Osteocyte (in vitro differentiated cells): Measurements from ENCODE around the gene RIMBP2. TPM values are rescaled to one million over a fixed set of nuclear protein-coding genes. Genes with fewer than 3 reads are reported as not detected.

Source experiments
- DNase-seq: peaks from one replicate; pipeline ENCODE4 v3.0.0; 2021; ENCODE audit warnings: mixed read lengths; ENCODE audit not compliant: unreplicated experiment; ENCODE audit errors: extremely low spot score
- H3K27ac Mint-ChIP-seq: one replicate; pipeline ENCODE4 v1.8.0; 2021; ENCODE audit warnings: mild to moderate bottlenecking, mixed read lengths; ENCODE audit not compliant: unreplicated experiment
- H3K27me3 Mint-ChIP-seq: one replicate; pipeline ENCODE4 v1.8.0; 2021; ENCODE audit warnings: mixed read lengths; ENCODE audit not compliant: unreplicated experiment
- H3K36me3 Mint-ChIP-seq: one replicate; pipeline ENCODE4 v1.8.0; 2021; ENCODE audit warnings: mixed read lengths; ENCODE audit not compliant: unreplicated experiment
- H3K4me1 Mint-ChIP-seq: one replicate; pipeline ENCODE4 v1.8.0; 2021; ENCODE audit warnings: mixed read lengths; ENCODE audit not compliant: unreplicated experiment
- H3K4me3 Mint-ChIP-seq: one replicate; pipeline ENCODE4 v1.8.0; 2021; ENCODE audit warnings: mild to moderate bottlenecking, moderate library complexity, mixed read lengths; ENCODE audit not compliant: unreplicated experiment
- H3K9me3 Mint-ChIP-seq: one replicate; pipeline ENCODE4 v1.8.0; 2021; ENCODE audit warnings: mixed read lengths; ENCODE audit not compliant: unreplicated experiment
- total RNA-seq: library from RNA; stranded (reverse); gene quantifications from 2 replicates; pipeline ENCODE4 v1.2.1, GENCODE V29; 2021
- TF ChIP-seq, protein P1 (sequence below): fragments of 200-600 bp; sonication (generic); IDR thresholded peaks from 2 replicates; pipeline ENCODE4 v1.5.0; 2021; ENCODE audit warnings: antibody characterized with exemption, mild to moderate bottlenecking, moderate library complexity

The RIMBP2 gene
- total RNA-seq, 1 donor from 2014 or later = 0.13 TPM

DNA sequence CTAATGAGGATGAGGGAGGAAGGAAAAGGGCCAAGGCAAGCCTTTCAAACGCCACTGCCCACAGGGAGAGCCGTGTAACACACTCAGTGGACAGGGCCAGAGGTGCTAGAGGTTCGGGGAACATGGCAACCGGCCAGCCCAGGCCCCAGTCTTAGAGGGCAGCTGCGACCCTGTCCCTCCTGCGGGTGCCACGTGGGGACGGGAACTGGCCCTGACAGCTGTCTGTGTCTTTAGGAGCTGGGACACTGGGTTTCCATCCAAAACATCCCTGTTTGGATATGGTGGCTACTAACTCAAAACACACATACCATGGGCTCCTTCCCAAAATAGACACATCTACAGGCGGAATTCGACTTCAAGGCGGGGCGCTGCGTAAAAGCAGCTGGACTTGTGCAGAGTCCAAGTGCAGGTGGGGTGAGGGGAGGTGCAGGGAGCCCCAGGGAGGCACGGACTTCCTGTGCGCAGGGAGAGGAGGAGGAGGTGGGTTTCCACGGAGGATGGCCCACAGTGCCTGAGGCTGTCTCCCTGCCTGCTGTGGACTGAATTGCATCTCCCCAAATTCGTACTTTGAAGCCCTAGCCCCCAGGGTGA lies 193.8 kb downstream of the RIMBP2 start:
- TF ChIP-seq, protein P1, sequence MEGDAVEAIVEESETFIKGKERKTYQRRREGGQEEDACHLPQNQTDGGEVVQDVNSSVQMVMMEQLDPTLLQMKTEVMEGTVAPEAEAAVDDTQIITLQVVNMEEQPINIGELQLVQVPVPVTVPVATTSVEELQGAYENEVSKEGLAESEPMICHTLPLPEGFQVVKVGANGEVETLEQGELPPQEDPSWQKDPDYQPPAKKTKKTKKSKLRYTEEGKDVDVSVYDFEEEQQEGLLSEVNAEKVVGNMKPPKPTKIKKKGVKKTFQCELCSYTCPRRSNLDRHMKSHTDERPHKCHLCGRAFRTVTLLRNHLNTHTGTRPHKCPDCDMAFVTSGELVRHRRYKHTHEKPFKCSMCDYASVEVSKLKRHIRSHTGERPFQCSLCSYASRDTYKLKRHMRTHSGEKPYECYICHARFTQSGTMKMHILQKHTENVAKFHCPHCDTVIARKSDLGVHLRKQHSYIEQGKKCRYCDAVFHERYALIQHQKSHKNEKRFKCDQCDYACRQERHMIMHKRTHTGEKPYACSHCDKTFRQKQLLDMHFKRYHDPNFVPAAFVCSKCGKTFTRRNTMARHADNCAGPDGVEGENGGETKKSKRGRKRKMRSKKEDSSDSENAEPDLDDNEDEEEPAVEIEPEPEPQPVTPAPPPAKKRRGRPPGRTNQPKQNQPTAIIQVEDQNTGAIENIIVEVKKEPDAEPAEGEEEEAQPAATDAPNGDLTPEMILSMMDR = no peak
- no peaks in the 10 kb centered on the region for H3K36me3 Mint-ChIP-seq
- peaks cover 39% of the 10 kb centered on the region for H3K9me3 Mint-ChIP-seq
- H3K4me3 Mint-ChIP-seq = no peak overlapping the region
- no peaks in the 10 kb centered on the region for H3K27me3 Mint-ChIP-seq
- no peak overlapping the region for H3K27ac Mint-ChIP-seq
- H3K4me1 Mint-ChIP-seq = no peaks in the 10 kb centered on the region
- DNase-seq = no peak

DNA sequence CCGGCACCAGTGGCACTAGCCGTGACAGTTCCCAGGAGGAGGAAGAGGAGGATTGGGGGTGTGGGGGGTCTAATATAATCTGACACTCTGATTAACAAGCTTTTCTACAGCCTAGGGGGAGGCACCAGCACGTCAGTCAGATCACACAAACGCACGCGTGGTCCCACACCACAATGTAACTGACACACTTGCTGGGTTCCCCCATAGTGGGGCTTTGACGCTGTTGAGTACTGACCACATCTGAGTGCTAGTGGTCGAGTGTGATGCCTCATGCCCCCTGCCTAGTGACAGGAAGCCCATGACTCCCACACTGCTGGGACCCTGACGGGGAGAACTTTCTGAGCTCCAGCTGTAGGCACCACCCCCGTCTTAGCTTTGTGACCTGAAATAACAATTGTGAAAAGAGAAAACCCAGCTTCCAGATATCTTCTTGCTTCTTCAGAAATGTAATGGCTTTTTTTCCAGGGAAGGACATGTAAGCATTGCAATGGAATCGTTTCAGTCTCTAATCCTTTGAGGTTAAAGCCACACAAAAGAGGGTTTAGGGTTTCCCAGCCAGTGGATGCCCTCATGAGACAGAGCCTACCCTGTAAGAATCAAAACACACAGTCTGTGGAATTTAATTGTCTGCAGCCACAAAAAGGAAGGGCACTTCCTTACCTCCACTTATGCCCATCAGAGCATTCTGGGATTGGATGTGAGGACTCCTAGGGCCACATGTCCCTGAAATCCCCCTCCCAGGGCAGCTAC lies 194.5 kb downstream of the RIMBP2 start:
- Mint-ChIP-seq H3K27ac (no peak overlapping the region), H3K36me3 (no peaks in the 10 kb centered on the region), H3K4me3 (no peak overlapping the region), H3K9me3 (peaks cover 43% of the 10 kb centered on the region), H3K27me3 (no peaks in the 10 kb centered on the region), H3K4me1 (no peaks in the 10 kb centered on the region)
- TF ChIP-seq, protein P1 = no peak
- DNase-seq = no peak

DNA sequence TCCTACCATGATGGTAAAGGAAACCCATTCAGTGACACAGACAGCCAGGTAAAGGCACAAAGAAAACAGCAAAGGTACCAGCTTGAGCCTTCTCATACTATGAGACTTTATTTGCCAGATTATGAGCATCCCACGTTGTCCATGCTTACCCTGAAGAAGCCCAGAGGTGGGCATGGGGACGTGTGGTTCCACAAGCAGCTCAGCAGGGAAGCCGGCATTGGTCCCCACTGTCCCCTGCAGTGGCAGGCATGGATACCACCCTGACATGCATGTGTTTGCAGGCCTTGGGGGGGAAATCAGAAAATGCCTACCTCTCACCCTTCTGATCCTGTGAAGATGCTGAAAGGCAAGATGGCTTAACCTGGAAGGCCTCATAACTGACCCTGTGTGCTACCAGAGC lies 195.3 kb downstream of the RIMBP2 start:
- Mint-ChIP-seq H3K27ac (no peak overlapping the region), H3K4me3 (no peak overlapping the region), H3K9me3 (peaks cover 50% of the 10 kb centered on the region), H3K36me3 (no peaks in the 10 kb centered on the region), H3K27me3 (no peaks in the 10 kb centered on the region), H3K4me1 (no peaks in the 10 kb centered on the region)
- TF ChIP-seq, protein P1 = no peak
- no peak for DNase-seq

DNA sequence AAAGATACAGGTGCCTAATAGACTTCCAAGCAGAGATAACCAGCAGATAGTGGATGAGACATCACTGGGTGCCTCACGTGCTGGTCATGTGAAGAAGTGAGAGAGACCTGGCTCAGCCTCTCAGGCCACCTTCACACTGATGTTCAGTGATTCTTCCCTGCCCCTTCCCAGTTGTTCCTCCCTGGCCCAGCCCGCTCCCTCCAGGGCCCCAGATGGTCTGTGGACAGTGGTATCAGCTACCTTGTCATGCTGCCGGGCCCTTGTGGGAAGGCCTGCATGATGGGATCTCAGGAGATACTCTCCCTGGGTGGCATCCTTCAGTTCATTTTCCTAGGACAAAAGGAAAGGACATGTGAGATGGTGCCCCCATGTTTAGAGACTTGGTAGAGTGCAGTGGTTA lies 198.5 kb downstream of the RIMBP2 start:
- TF ChIP-seq, protein P1 = no peak
- Mint-ChIP-seq H3K27ac (no peak overlapping the region), H3K9me3 (peaks cover 38% of the 10 kb centered on the region), H3K4me1 (no peaks in the 10 kb centered on the region), H3K4me3 (no peak overlapping the region), H3K36me3 (no peaks in the 10 kb centered on the region), H3K27me3 (no peaks in the 10 kb centered on the region)
- DNase-seq = no peak

DNA sequence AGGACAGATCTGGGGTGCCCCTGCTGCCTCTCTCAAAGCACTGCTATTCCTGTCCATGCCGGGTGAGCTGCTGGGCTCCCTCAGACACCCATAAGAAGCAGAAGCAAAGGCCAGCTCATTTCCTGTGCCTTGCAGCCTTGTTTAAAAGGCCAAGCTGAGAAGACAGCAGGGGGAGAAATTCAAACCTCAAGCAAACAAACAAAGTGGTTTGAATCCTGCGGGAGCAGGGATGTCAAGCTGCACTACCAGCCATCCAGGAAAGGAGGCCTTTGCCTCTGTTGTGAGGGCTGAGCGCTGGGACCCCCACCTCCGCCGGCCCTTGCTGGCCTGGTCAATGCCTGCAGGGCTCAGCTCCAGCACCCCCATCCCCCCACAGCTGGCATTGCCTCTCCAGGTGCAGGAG lies 201.9 kb downstream of the RIMBP2 start:
- Mint-ChIP-seq H3K36me3 (no peaks in the 10 kb centered on the region), H3K9me3 (peaks cover 34% of the 10 kb centered on the region), H3K27ac (no peak overlapping the region), H3K4me3 (no peak overlapping the region), H3K27me3 (no peaks in the 10 kb centered on the region), H3K4me1 (no peaks in the 10 kb centered on the region)
- TF ChIP-seq, protein P1 = no peak
- no peak for DNase-seq
